ENCODE results near the gene NIBAN1. TPM values are rescaled to one million over a fixed set of nuclear protein-coding genes. Genes with fewer than 3 reads are reported as not detected.

Gene NIBAN1
- total RNA-seq, 1 donor, result 17.7 TPM

DNA sequence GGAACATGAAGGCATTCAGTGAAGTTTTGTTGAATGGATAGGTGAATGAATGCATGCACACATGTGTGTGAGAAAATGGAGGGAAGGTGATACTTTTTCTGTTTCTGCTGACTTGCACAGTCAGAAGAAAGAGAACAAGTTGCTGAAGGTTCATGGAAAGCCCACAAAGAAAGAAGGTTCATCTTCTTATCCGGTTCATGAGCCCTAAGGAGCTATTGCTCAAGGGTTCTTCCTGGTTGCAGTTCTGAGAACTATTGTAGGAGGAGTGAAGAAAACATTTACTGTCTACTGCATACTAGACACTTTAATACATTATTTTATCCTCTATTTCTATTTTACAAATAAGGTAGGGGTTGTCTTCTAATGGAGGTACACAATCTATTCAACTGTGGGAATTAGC, 13.4 kb upstream of the NIBAN1 start:
- H3K4me3 ChIP-seq (ENCODE audit: low read depth, low read length), result no peak overlapping the region
- TF ChIP-seq, protein P1, sequence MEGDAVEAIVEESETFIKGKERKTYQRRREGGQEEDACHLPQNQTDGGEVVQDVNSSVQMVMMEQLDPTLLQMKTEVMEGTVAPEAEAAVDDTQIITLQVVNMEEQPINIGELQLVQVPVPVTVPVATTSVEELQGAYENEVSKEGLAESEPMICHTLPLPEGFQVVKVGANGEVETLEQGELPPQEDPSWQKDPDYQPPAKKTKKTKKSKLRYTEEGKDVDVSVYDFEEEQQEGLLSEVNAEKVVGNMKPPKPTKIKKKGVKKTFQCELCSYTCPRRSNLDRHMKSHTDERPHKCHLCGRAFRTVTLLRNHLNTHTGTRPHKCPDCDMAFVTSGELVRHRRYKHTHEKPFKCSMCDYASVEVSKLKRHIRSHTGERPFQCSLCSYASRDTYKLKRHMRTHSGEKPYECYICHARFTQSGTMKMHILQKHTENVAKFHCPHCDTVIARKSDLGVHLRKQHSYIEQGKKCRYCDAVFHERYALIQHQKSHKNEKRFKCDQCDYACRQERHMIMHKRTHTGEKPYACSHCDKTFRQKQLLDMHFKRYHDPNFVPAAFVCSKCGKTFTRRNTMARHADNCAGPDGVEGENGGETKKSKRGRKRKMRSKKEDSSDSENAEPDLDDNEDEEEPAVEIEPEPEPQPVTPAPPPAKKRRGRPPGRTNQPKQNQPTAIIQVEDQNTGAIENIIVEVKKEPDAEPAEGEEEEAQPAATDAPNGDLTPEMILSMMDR (IDR thresholded peaks at IDR 0.05; ENCODE audit: insufficient read depth, low read depth, low read length), result no peak
- DNase-seq (ENCODE audit: low read depth), result no peak

DNA sequence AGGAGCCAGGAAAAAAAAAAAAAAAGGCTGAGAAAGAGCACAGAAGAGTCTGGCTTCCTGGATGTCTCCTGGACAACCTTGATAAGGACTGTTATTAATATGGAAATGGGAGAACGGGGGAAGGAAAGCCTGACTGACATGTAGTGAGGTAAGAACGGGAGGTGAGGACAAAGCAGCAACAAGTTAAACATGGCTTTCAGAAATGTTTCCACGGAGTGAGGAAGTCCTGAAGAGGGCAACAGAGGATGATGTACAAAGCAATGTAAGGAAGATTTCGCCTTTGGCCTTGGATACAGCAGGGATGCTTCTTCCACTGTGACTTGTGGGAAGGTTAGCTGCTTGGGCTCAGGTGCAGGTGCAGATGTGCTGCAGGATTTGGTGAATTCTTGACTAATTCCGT, 11.9 kb upstream of the NIBAN1 start:
- H3K4me3 ChIP-seq (ENCODE audit: low read depth, low read length), result no peak overlapping the region
- peak; percentile 46 for DNase-seq (ENCODE audit: low read depth)
- TF ChIP-seq, protein P1 (IDR thresholded peaks at IDR 0.05; ENCODE audit: insufficient read depth, low read depth, low read length), result peak; percentile 51

DNA sequence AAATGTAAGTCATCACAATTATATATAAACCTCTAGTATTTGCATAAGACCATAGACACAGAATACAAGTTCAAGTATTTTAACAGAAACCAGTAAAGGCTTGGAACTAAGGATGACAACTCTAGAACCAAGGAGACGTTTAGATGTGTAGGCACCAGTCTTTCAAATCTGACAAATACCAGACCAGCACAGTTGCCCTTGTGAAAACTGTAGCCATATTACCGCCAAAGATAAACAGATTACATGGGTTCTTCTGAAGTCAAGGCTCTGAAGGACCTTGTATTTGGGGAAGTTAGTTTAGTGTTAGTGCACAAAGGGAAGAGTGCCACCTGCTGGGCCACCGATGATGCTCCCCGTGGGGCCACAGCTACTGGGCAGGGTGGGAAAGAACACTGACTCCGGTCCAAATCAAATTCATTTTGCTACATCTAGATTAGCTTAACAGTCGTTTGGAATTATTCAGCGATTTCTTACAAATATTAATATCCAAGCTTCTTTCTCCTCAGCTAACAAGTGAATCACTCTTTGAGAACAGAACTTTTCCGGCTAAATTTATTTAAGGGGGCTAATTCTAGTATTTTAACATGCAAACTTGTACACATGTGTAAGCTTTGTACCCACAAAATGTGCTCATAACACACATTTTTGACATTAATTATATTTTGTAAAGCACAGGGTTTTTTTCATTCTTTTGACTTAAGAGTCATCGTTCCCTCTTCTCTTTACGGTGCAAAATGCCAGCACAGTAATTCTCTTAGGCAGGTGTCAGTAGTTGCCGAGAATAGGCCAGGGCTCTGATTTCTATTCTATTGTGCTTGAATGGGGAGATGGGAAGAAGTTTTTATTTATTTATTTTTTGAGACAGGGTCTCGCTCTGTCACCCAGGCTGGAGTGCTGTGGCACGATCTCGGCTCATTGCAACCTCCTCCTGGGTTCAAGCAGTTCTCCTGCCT, 8.0 kb upstream of the NIBAN1 start:
- TF ChIP-seq, protein P1 (IDR thresholded peaks at IDR 0.05; ENCODE audit: insufficient read depth, low read depth, low read length), result peak; percentile 91
- peak; percentile 84 for DNase-seq (ENCODE audit: low read depth)
- no peak overlapping the region for H3K4me3 ChIP-seq (ENCODE audit: low read depth, low read length)

DNA sequence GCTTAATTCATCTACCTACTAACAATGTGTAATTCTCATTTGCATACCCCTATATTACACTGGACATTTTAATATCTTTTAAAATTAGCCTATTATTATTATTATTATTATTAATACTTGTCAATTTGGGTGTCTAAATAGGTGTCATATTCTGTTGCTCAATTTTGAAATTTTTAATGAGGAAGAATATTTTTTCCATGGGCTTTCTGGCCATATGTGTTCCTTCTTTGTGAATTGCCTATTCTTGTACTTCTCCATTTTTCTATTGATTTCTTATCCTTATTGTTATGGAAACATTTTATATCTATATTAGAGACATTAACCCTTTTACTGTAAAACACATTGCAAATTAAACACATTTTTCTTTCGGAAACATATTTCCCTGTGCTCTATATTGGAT, 6.4 kb upstream of the NIBAN1 start:
- TF ChIP-seq, protein P1 (IDR thresholded peaks at IDR 0.05; ENCODE audit: insufficient read depth, low read depth, low read length), result no peak
- DNase-seq (ENCODE audit: low read depth), result no peak
- no peak overlapping the region for H3K4me3 ChIP-seq (ENCODE audit: low read depth, low read length)

DNA sequence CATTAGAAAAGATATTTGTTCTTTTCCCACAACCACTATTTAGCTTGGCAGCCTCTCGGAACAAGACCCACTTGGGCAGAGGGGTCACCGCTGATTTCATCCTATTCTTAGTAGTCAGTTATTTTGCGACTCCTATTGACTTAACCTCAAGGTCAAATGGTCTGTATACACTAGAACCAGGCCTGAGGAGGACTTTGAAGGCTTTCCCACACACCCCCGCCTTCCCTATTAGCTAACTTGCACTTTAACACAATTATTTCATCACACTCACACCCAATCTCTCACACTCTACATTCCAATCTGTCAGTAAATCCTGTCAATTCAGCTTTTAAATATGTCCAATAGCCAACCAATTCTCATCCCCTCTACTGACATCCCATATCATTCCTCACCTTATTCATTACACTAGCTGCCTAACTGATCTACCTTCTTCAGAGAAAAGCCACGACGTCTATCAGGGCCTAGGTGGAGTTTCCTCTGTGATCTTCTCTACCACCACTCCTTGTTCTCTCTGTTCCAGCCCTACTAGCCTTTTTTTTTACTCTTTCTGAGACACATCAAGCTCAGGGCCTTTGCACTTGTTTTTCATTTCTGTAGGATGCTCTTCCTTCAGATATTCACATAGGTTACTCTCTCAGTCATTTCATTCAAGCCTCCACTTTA, 1.0 kb upstream of the NIBAN1 start:
- H3K4me3 ChIP-seq (ENCODE audit: low read depth, low read length), result no peak overlapping the region
- TF ChIP-seq, protein P1 (IDR thresholded peaks at IDR 0.05; ENCODE audit: insufficient read depth, low read depth, low read length), result no peak
- no peak for DNase-seq (ENCODE audit: low read depth)

DNA sequence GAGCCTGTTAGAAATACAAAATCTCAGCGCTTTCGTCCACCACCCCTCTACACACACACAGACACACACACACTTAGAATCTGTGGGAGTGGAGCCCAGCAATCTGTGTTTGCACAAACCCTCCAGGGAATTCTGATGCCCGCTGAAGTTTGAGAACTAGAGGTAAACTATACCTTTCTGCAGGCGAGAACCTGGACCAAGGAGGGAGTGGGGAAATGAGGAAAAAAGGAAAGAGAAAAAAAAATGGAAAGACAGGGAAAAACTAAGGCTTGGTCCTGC, 468 bp upstream of the NIBAN1 start:
- peak overlapping the region; percentile 76 for H3K4me3 ChIP-seq (ENCODE audit: low read depth, low read length)
- DNase-seq (ENCODE audit: low read depth), result no peak
- TF ChIP-seq, protein P1 (IDR thresholded peaks at IDR 0.05; ENCODE audit: insufficient read depth, low read depth, low read length), result no peak

Data from fibroblast of villous mesenchyme (primary cell).